Gastroesophageal sphincter (tissue), 3 donors: ENCODE data around the gene STAT2.
"Not testable (repeated sequence)": the region's sequence is repeated elsewhere in the genome, so short reads cannot be mapped to it uniquely, and the experiment has no call there.

Experiments used
- CTCF ChIP-seq, 4 experiments: fragments of 200-600 bp in 2 of 4; fragments of 450-650 bp in 2 of 4; sonication (generic) in 1 of 4; IDR thresholded peaks; one replicate each; pipeline ENCODE4 v1.5.1; 2017 to 2019; ENCODE audit warnings: antibody characterized with exemption in 4 of 4, mild to moderate bottlenecking in 2 of 4, moderate library complexity in 2 of 4
- EP300 ChIP-seq: sonication (generic); formaldehyde crosslinking; IDR thresholded peaks from one replicate; pipeline ENCODE4 v1.6.1; 2017; ENCODE audit warnings: antibody characterized with exemption, mild to moderate bottlenecking
- POLR2A ChIP-seq, 2 donors: fragments of 450-650 bp; IDR thresholded peaks; one replicate each; pipeline ENCODE4 v1.6.1; 2017; ENCODE audit warnings: antibody characterized with exemption in 2 of 2, mild to moderate bottlenecking in 2 of 2, moderate library complexity in 1 of 2
- POLR2AphosphoS5 ChIP-seq: sonication (generic); formaldehyde crosslinking; IDR thresholded peaks from one replicate; pipeline ENCODE4 v1.6.1; 2017; ENCODE audit warnings: antibody characterized with exemption

GRCh38 chr12:56401612-56402011 is 41.7 kb upstream of the STAT2 start:
- not testable (repeated sequence) for TF ChIP-seq CTCF (IDR thresholded peaks at IDR 0.05); POLR2A (IDR thresholded peaks at IDR 0.05); EP300; POLR2AphosphoS5
